ENCODE data around the gene HOXC6.

HOXC6 gene

DNA sequence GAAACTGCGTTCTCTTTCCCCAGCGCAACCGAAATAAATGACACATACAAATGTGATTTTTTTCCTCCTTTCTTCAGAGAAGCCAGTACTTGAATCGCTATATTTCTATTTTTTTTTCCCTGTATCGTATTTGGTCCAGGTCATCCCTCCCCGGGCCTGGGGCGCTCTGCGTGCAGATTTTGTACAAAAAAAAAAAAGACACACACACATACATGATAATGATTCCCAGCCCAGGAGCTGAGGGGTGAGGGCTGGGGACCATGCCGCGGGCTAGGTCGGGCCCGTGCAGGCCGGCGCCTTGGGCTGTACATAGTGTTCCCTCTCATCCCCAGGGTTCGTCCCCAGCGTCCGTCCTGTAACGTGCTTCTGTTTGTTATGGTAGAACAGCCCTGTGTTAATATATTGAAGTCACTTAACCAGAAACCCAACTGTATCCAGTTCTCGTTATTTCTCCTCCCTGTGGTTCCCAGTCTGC lies 25.3 kb upstream of the HOXC6 start:
- no peak for DNase-seq

DNA sequence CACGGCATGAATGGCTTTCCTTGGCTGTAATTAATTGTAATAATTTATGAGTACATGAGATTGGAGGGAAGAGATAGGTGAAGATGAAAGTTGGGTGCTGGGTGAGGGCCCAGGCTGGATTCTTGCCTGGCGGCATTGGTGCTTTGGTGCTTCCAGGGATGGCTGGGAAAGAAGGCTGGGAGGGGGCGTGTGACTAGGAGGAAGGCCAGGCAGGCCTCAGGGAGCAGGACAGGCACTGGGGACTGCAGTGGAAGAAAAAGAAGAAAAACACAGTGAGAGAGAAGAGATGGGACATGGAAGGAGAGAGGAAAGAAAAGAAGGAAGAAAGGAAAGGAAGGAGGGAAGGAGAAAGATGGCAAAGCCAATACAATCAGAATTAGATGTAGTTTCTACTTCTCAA lies 24.6 kb upstream of the HOXC6 start:
- DNase-seq: no peak

DNA sequence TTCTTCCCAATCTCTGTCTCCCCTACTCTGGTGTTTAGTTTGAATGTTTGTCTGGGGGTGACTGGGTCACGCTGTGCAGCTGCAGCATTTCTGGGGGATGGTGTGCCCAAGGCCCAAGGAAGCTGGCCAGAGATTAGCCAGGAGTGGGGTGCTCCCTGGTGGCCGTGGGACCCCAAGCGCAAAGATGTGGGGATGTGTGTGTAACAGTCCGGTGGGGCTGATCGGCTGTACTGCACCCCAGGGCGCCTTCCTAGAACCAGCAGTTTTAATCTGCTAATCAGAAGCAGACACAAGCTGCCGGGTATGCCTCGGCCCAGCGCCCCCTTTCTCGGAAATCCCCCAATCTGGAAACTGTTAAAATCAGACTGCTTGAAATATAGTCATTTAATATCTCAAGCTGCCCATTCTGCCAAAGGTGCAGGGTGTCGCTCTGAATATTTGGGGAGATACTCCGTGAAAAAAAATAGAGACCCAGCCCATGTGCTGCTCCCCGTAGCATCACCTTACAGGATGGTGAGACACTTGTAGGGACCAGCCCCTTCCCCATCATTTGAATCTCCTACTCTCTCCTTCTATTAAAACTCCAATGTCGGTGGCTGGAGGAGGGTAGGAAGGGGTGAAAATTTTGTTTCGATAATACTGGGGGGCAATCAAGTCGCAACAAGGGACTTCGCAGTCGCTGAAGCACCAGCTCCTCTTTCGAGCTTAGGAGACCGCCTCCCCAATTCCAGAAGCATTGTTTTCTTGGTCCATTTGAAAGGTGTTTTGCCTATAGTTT lies 24.0 kb upstream of the HOXC6 start:
- DNase-seq: no peak

GRCh38 chr12:54004841-54005530 lies 23.3 kb upstream of the HOXC6 start:
- no peak for DNase-seq

DNA sequence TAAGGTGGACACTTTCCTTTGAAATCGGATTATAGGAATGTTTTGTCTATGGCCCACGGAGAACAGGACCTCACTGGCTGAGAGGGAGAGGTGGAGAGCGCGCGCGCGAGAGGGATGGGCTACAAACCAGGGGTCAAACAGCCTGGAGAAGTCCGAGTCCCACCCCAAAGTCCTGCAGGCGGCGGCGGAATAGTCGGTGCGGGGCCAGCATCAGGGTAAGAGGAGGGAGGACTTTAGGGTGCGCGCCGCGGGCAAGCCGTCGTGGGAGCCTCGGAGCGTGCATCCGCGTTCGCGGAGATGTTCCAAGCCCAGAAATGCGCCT lies 22.7 kb upstream of the HOXC6 start:
- no peak for DNase-seq

GRCh38 chr12:54005853-54006558 lies 22.2 kb upstream of the HOXC6 start:
- DNase-seq: peak; percentile 65

DNA sequence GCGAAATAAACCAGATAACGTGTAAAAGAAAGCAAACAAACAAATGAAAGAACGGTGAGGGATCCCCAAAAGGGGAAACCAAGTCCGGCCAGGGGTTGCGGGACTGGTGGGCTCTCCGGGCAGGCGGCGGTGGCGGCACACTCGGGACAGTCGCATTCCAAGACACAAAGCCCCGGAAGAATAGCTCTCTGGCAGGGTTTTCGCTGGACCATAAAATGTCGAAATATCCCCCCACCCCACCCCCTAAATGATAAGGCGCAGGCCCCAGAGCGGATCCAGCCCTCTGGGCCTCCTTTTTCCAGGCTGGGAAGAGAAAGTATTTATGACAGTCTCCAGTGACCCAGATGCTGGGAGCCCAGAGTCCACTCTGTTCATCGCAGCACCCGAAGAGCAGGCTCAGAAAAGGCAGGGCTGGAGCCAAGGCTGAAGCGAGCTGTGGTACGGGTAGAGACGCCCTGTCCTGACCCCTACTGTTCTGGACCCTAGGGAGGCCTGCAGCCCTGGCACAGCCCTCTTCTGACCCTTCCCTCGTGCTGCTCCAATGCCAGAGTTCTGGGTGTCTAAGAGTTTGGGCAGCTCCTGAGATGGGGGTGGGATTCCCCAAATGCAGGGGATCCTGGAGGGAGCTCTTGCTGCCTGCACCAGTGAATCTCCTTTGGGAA lies 21.6 kb upstream of the HOXC6 start:
- no peak for DNase-seq

- DNase-seq: no peak
These were observed 20.5 kb upstream of the HOXC6 start for GRCh38 chr12:54007538-54008259.

- no peak for DNase-seq
These were observed 20.0 kb upstream of the HOXC6 start for GRCh38 chr12:54008260-54008552.

GRCh38 chr12:54009171-54010052 lies 18.8 kb upstream of the HOXC6 start:
- DNase-seq: no peak

DNA sequence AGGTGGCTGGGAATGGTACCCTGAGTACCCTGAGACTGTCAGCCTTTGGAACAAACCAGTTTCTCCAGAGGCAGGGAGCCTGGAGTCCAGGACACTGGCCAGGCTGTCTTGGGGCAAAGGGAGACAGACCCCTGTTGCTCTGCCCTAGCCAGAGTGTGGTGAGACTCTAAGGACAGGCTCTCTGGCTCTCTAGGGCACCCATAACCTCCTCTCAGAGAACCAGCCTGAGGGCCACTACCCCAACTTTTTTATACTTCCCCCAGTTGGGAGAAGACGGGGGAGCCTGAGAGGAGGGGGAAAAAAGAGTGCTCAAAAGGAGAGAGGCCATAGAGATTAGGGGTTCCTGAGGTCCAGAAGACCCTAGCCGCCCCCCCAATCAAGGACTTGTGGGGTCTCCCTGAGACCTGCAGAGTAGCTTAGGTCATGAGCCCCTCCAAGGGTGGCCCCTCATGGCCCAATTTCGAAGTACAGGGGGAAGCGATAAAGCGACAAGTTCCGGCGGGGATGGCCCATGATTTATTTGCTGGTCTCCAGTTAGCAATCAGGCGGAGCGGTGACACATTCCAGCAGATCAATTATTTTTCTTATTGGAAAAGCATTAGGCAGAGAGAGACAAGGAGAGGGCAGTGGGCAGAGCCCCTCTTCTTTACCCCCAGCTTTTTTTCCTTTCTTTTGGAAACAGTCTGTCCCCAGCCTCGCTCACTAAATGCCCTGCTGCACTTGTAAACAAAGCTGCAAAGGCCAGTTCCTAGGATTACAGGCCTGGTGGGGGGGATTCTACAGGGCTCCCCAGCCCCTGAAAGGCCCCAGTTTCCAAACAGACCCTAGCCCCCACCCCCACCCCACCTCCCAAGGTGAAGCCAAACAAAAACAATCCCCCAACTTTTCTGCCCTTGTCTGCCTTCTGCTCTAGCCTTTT lies 17.9 kb upstream of the HOXC6 start:
- no peak for DNase-seq

GRCh38 chr12:54010972-54011664 lies 17.1 kb upstream of the HOXC6 start:
- no peak for DNase-seq

GRCh38 chr12:54011665-54012532 lies 16.3 kb upstream of the HOXC6 start:
- DNase-seq: no peak

DNA sequence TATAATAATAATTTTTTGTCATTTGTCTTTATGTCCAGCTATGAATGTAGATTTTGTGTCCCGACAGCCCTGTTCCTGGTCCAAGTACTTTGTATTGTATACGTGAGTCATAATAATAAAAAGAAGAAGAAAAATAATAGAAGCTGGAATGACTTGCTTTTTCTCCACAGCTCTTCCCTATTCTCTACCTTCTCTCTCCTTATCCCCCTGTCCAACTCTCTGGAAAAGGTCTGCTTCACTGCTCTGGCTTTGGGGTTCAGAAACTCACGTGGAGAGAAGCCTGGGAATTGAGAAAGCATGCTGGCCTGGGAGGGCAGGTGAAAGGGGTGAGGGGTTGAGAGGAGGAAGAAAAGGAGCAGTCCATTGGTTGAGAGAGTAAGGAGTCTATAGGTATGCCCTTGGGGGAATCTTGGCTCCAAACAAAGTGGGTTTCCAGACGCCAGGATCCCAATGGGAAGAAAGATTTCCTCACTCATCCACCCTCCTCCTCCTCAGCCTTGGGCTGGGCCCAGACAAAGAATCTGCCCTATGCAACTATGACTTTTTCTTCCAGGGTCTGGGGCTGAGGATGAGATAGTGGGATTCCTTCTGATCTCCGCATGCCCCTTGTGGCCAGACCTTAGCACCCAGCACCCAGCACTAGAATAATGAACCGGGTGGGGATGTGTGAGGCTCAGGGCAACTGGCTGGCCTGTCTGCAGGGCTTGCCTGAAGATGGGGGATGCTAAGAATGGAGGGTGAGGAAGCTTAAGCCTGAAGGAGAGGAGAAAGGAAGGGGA lies 15.4 kb upstream of the HOXC6 start:
- no peak for DNase-seq

DNA sequence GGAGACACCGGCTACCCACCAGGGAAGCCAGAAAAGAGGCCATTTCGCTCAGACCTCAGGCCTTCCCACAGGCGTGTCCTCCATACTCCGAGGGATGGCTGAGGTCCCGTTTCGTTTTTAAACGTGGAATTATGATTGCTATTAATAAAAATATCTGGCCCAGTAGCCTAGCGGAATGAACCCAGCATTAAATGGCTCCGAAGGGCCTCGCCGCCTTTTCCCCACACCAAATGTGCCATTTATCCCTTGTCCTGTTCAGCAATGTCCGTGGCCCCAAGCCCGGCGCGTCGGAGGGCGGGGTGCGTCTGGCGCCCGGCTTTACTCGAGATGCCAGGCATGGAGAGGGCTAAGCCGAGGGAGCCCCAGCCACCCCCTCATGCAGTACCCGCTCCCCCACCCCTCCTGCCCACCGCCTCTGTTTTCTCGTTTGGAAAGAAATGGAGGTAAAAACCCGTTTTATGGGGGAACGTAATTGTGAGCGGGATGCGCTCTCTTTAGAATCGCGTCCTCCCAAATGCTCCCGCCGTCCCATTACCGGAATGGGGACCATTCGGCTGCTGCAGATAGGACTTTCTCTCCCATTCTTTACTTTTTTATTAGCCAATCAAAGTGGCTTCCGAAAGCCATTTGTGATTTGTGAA lies 13.7 kb upstream of the HOXC6 start:
- no peak for DNase-seq

DNA sequence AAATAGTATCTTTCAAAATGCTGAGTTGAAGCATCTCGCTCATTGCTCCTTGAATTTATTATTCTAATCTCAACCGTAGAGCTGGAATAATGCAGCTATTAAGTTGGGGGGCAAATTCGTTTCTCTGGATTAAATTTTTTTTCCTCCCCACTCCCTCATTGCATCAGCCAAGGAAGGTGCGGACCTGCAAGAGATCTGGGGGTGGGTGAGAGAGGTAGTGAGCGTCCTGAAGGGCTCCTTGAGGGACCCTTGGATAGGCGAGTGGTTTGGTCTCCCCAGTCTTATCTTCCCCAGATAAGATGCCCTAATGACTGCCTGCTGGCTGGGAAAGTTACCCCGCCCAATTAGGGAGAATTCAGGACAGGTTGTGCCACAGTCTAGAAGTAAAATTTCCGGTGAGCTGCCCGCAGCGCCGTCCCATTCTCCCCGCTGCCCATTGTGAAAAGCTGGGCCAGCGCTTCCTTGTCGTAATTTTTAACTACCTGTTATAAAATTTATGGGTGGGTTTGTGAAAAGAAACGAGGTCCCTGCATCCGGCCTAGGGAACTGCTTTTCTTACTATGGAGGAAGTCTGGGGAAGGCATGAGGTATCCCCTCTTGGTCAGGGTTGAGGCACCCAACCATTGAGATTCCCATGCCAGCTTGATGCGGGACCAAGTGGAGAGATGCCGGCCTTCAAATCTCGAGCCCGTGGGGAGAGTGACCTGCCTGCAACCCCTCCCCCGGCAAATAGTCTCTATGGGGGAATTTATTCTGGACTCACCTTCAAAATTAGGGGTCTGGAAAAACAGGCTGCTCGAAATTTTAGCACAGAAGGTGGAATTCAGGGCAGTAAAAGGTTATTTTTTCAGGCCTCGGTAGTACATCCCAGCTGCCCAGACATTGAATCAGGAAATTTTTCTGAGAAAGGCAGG lies 13.0 kb upstream of the HOXC6 start:
- no peak for DNase-seq

GRCh38 chr12:54016051-54016450 lies 12.2 kb upstream of the HOXC6 start:
- no peak for DNase-seq
